Parathyroid adenoma (tissue), 2 donors: ENCODE results near the gene SLC1A2.

Experiments used
- H2AFZ ChIP-seq: fragments of 300-600 bp; sonication (generic); one replicate; pipeline ENCODE4 v1.7.0; 2017; ENCODE audit warnings: antibody characterized with exemption, mild to moderate bottlenecking
- H3K27ac ChIP-seq: fragments of 300-600 bp; sonication (generic); one replicate; pipeline ENCODE4 v1.7.0; 2017
- H3K27me3 ChIP-seq: fragments of 300-600 bp; sonication (generic); one replicate; pipeline ENCODE4 v1.7.0; 2017; ENCODE audit warnings: low read length; ENCODE audit not compliant: control insufficient read depth, insufficient read depth
- H3K36me3 ChIP-seq: fragments of 300-600 bp; sonication (generic); one replicate; pipeline ENCODE4 v1.7.0; 2017; ENCODE audit warnings: low read length; ENCODE audit not compliant: control insufficient read depth, insufficient read depth
- H3K4me1 ChIP-seq: fragments of 300-600 bp; sonication (generic); one replicate; pipeline ENCODE4 v1.7.0; 2017; ENCODE audit warnings: control low read depth
- H3K4me2 ChIP-seq: fragments of 300-600 bp; sonication (generic); one replicate; pipeline ENCODE4 v1.7.0; 2017; ENCODE audit warnings: low read length
- H3K4me3 ChIP-seq: fragments of 300-600 bp; sonication (generic); one replicate; pipeline ENCODE4 v1.7.0; 2017; ENCODE audit warnings: low read depth, low read length
- H3K79me2 ChIP-seq: fragments of 300-600 bp; sonication (generic); one replicate; pipeline ENCODE4 v1.7.0; 2017; ENCODE audit warnings: control low read depth
- H3K9ac ChIP-seq: fragments of 300-600 bp; sonication (generic); one replicate; pipeline ENCODE4 v1.7.0; 2017; ENCODE audit warnings: mild to moderate bottlenecking
- H3K9me3 ChIP-seq: fragments of 300-600 bp; sonication (generic); one replicate; pipeline ENCODE4 v1.7.0; 2017; ENCODE audit warnings: low read length; ENCODE audit not compliant: control insufficient read depth
- CTCF ChIP-seq: fragments of 300-600 bp; sonication (generic); IDR thresholded peaks from one replicate; pipeline ENCODE4 v1.7.0; 2017; ENCODE audit warnings: antibody characterized with exemption, mild to moderate bottlenecking
- donor health status: primary hyperparathyroidism.

The SLC1A2 gene

GRCh38 chr11:35233518-35233917, 185.8 kb downstream of the SLC1A2 start:
- Histone ChIP-seq H3K4me1 (peaks cover 35% of the 10 kb centered on the region), H3K79me2 (no peaks in the 10 kb centered on the region), H3K27me3 (no peaks in the 10 kb centered on the region), H3K9me3 (no peaks in the 10 kb centered on the region), H3K36me3 (no peaks in the 10 kb centered on the region), H3K4me3 (no peak overlapping the region), H3K27ac (no peak overlapping the region), H3K9ac (no peak overlapping the region), H3K4me2 (no peak overlapping the region), H2AFZ (no peak overlapping the region)
- no peak for TF ChIP-seq CTCF

GRCh38 chr11:35232891-35233330, 186.4 kb downstream of the SLC1A2 start:
- H3K79me2 ChIP-seq: no peaks in the 10 kb centered on the region
- peak overlapping the region; percentile 32 for H3K27ac ChIP-seq
- H3K4me3 ChIP-seq: no peak overlapping the region
- H2AFZ ChIP-seq: peak overlapping the region; percentile 42
- peaks cover 34% of the 10 kb centered on the region for H3K4me1 ChIP-seq
- no peaks in the 10 kb centered on the region for H3K27me3 ChIP-seq
- H3K9ac ChIP-seq: no peak overlapping the region
- H3K36me3 ChIP-seq: no peaks in the 10 kb centered on the region
- no peak for TF ChIP-seq CTCF
- H3K4me2 ChIP-seq: no peak overlapping the region
- H3K9me3 ChIP-seq: no peaks in the 10 kb centered on the region

- no peak overlapping the region for H3K4me3 ChIP-seq
- peaks cover 27% of the 10 kb centered on the region for H3K4me1 ChIP-seq
- TF ChIP-seq CTCF: no peak
- no peaks in the 10 kb centered on the region for H3K79me2 ChIP-seq
- no peaks in the 10 kb centered on the region for H3K9me3 ChIP-seq
- no peak overlapping the region for H2AFZ ChIP-seq
- H3K4me2 ChIP-seq: no peak overlapping the region
- no peaks in the 10 kb centered on the region for H3K36me3 ChIP-seq
- H3K9ac ChIP-seq: no peak overlapping the region
- H3K27ac ChIP-seq: no peak overlapping the region
- H3K27me3 ChIP-seq: no peaks in the 10 kb centered on the region
These were observed 188.1 kb downstream of the SLC1A2 start for GRCh38 chr11:35231076-35231860.

GRCh38 chr11:35230388-35230787, 189.0 kb downstream of the SLC1A2 start:
- Histone ChIP-seq H3K4me3 (no peak overlapping the region), H3K36me3 (no peaks in the 10 kb centered on the region), H3K27me3 (no peaks in the 10 kb centered on the region), H3K9me3 (no peaks in the 10 kb centered on the region), H2AFZ (no peak overlapping the region), H3K9ac (no peak overlapping the region), H3K4me2 (no peak overlapping the region), H3K4me1 (peaks cover 18% of the 10 kb centered on the region), H3K79me2 (no peaks in the 10 kb centered on the region), H3K27ac (no peak overlapping the region)
- TF ChIP-seq CTCF: no peak

GRCh38 chr11:35228328-35228725, 191.0 kb downstream of the SLC1A2 start:
- H3K9me3 ChIP-seq: no peaks in the 10 kb centered on the region
- H3K27ac ChIP-seq: no peak overlapping the region
- no peaks in the 10 kb centered on the region for H3K36me3 ChIP-seq
- no peak overlapping the region for H3K4me2 ChIP-seq
- no peaks in the 10 kb centered on the region for H3K27me3 ChIP-seq
- no peak overlapping the region for H3K4me3 ChIP-seq
- no peak overlapping the region for H2AFZ ChIP-seq
- no peak for TF ChIP-seq CTCF
- no peaks in the 10 kb centered on the region for H3K79me2 ChIP-seq
- peaks cover 8% of the 10 kb centered on the region for H3K4me1 ChIP-seq
- H3K9ac ChIP-seq: no peak overlapping the region
